ENCODE data around the gene PTPRD. TPM values are rescaled to one million over a fixed set of nuclear protein-coding genes. Genes with fewer than 3 reads are reported as not detected.

PTPRD gene
- total and polyA plus RNA-seq, 2 donors from 2014 or later = 6.4 to 78.9 TPM

DNA sequence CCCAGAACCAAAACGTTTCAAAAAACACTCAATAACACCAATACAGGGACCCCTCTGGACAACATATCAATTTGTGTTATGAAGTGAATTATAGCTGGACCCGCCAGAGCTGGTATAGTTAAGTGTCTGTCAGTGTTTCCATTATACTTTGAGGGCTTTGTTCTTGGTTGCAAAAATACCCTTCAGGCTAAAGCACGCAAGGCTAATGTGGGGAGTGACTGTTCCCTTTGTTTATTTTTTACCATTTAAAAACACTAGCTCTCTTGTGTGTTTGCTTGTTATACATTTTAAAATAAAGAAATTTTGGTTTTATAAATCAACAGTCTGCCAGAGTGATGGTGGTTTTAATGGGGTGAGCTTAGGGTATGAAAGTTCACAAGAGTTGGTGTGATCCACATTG, 859.5 kb downstream of the PTPRD start:
- FAIRE-seq (no peak), DNase-seq (no peak)
- Histone ChIP-seq H3K4me1 (ENCODE audit: control insufficient read depth in 2 of 3, insufficient read depth in 2 of 3, low read depth in 1 of 3, low read length in 3 of 3) (peaks cover 0 to 11% (median 0%) of the 10 kb centered on the region in 3 donors), H3K9ac (ENCODE audit: low read length in 3 of 3) (no peak overlapping the region), H3K36me3 (ENCODE audit: control insufficient read depth in 2 of 3, insufficient read depth in 3 of 3, low read length in 3 of 3) (no peaks in the 10 kb centered on the region), H3K4me3 (ENCODE audit: low read length in 3 of 3) (peak overlapping the region in 1 of 3 donors; percentile 8), H3K27ac (ENCODE audit: low read depth in 2 of 2, low read length in 2 of 2) (no peak overlapping the region), H3K9me3 (ENCODE audit: control insufficient read depth in 2 of 3, insufficient read depth in 1 of 3, low read length in 3 of 3) (no peaks in the 10 kb centered on the region), H3K27me3 (ENCODE audit: control insufficient read depth, insufficient read depth, low read length) (no peaks in the 10 kb centered on the region)
- intact Hi-C loops (cut with DNase I) = no loop called here
- TF ChIP-seq, protein P1, sequence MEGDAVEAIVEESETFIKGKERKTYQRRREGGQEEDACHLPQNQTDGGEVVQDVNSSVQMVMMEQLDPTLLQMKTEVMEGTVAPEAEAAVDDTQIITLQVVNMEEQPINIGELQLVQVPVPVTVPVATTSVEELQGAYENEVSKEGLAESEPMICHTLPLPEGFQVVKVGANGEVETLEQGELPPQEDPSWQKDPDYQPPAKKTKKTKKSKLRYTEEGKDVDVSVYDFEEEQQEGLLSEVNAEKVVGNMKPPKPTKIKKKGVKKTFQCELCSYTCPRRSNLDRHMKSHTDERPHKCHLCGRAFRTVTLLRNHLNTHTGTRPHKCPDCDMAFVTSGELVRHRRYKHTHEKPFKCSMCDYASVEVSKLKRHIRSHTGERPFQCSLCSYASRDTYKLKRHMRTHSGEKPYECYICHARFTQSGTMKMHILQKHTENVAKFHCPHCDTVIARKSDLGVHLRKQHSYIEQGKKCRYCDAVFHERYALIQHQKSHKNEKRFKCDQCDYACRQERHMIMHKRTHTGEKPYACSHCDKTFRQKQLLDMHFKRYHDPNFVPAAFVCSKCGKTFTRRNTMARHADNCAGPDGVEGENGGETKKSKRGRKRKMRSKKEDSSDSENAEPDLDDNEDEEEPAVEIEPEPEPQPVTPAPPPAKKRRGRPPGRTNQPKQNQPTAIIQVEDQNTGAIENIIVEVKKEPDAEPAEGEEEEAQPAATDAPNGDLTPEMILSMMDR (IDR thresholded peaks at IDR 0.05; ENCODE audit: borderline replicate concordance, extremely low read depth, insufficient read depth) = no peak

DNA sequence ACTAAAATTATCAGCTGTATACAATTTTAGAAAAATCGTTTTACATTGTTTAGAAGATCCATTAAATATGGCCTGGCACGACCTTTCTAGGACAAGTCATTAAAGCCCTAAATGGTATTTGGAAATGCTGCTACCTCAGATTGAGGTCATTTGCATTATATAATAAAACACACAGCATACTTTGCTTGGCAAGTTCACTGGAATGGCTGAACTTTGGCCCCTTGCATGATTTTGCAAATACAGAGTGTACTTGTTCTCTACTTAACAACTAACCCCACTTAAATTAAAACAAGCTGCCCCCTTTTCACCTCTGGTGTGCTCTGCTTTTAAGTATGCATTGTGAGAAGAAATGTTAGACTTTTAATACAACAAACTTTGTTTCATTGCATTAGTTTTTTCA, 860.1 kb downstream of the PTPRD start:
- TF ChIP-seq, protein P1 (IDR thresholded peaks at IDR 0.05; ENCODE audit: borderline replicate concordance, extremely low read depth, insufficient read depth) = no peak
- DNase-seq (peak in 3 of 5 donors; percentile 29 to 55 (median 47)), FAIRE-seq (no peak)
- no peaks in the 10 kb centered on the region for H3K27me3 ChIP-seq (ENCODE audit: control insufficient read depth, insufficient read depth, low read length)
- H3K36me3 ChIP-seq (ENCODE audit: control insufficient read depth in 2 of 3, insufficient read depth in 3 of 3, low read length in 3 of 3) = no peaks in the 10 kb centered on the region
- peaks cover 0 to 11% (median 0%) of the 10 kb centered on the region in 3 donors for H3K4me1 ChIP-seq (ENCODE audit: control insufficient read depth in 2 of 3, insufficient read depth in 2 of 3, low read depth in 1 of 3, low read length in 3 of 3)
- peak overlapping the region in 1 of 2 donors; percentile 23 for H3K27ac ChIP-seq (ENCODE audit: low read depth in 2 of 2, low read length in 2 of 2)
- no peak overlapping the region for H3K9ac ChIP-seq (ENCODE audit: low read length in 3 of 3)
- intact Hi-C loops (cut with DNase I) = no loop called here
- H3K9me3 ChIP-seq (ENCODE audit: control insufficient read depth in 2 of 3, insufficient read depth in 1 of 3, low read length in 3 of 3) = no peaks in the 10 kb centered on the region
- H3K4me3 ChIP-seq (ENCODE audit: low read length in 3 of 3) = peak overlapping the region in 1 of 3 donors; percentile 8

DNA sequence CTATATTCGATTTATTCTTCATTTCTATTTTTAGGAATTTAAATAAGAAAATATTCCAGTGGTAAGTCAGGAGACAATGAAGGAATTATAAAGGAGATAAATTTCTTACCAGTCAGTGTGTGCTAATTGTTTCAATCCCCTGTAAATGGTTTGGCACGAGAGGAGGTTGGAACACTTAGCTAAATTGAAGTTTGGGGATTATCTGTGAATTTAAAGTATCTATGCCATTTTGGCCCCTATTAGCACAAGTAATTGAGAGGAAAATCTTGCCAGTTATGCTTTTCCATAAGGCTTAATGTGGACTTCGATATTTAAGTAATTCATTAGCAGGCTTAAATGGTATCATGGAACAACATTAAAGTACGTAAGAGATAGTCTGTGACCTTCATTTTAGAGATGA, 860.8 kb downstream of the PTPRD start:
- no peak for FAIRE-seq
- no peak for DNase-seq
- no peaks in the 10 kb centered on the region for H3K27me3 ChIP-seq (ENCODE audit: control insufficient read depth, insufficient read depth, low read length)
- H3K4me3 ChIP-seq (ENCODE audit: low read length in 3 of 3) = no peak overlapping the region
- intact Hi-C loops (cut with DNase I) = no loop called here
- TF ChIP-seq, protein P1 (IDR thresholded peaks at IDR 0.05; ENCODE audit: borderline replicate concordance, extremely low read depth, insufficient read depth) = no peak
- H3K36me3 ChIP-seq (ENCODE audit: control insufficient read depth in 2 of 3, insufficient read depth in 3 of 3, low read length in 3 of 3) = no peaks in the 10 kb centered on the region
- H3K9me3 ChIP-seq (ENCODE audit: control insufficient read depth in 2 of 3, insufficient read depth in 1 of 3, low read length in 3 of 3) = no peaks in the 10 kb centered on the region
- H3K9ac ChIP-seq (ENCODE audit: low read length in 3 of 3) = no peak overlapping the region
- peaks cover 0 to 11% (median 0%) of the 10 kb centered on the region in 3 donors for H3K4me1 ChIP-seq (ENCODE audit: control insufficient read depth in 2 of 3, insufficient read depth in 2 of 3, low read depth in 1 of 3, low read length in 3 of 3)
- H3K27ac ChIP-seq (ENCODE audit: low read depth in 2 of 2, low read length in 2 of 2) = peak overlapping the region in 1 of 2 donors; percentile 23

DNA sequence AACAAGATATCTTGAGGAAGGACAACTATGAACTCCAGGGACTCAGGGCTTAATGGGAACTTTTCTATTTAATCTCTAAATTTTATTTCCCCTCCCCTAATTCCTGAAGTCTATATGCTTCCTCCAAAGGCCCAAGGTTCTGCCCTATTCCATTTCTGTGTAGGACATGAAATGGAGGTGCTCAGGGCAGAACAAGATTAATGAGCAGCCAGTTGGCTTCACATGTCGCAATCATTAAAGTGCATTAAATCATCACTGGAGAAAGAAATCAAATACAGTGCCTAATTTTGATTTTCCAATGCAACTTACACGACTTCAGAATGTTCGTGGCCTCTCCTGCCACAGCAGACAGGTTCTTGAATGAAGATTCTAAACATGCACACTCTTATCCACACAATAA, 862.1 kb downstream of the PTPRD start:
- no peak overlapping the region for H3K27ac ChIP-seq (ENCODE audit: low read depth in 2 of 2, low read length in 2 of 2)
- no peaks in the 10 kb centered on the region for H3K27me3 ChIP-seq (ENCODE audit: control insufficient read depth, insufficient read depth, low read length)
- DNase-seq (no peak), FAIRE-seq (no peak)
- TF ChIP-seq, protein P1 (IDR thresholded peaks at IDR 0.05; ENCODE audit: borderline replicate concordance, extremely low read depth, insufficient read depth) = no peak
- H3K36me3 ChIP-seq (ENCODE audit: control insufficient read depth in 2 of 3, insufficient read depth in 3 of 3, low read length in 3 of 3) = no peaks in the 10 kb centered on the region
- peaks cover 0 to 14% (median 0%) of the 10 kb centered on the region in 3 donors for H3K4me1 ChIP-seq (ENCODE audit: control insufficient read depth in 2 of 3, insufficient read depth in 2 of 3, low read depth in 1 of 3, low read length in 3 of 3)
- intact Hi-C loops (cut with DNase I) = no loop called here
- H3K9me3 ChIP-seq (ENCODE audit: control insufficient read depth in 2 of 3, insufficient read depth in 1 of 3, low read length in 3 of 3) = no peaks in the 10 kb centered on the region
- no peak overlapping the region for H3K4me3 ChIP-seq (ENCODE audit: low read length in 3 of 3)
- H3K9ac ChIP-seq (ENCODE audit: low read length in 3 of 3) = no peak overlapping the region

All from kidney (tissue), 14 donors.